ENCODE results near the gene NAT10. TPM values are rescaled to one million over a fixed set of nuclear protein-coding genes. Genes with fewer than 3 reads are reported as not detected.

Gene NAT10
- polyA plus RNA-seq, 1 of the 3 experiments (the other 2 are of a cell fraction), result 31.0 TPM

GRCh38 chr11:34134765-34135164 lies 29.3 kb downstream of the NAT10 start:
- WGBS (ENCODE audit: low lambda C conversion rate), result 96% methylated on average over 4 of the region's 5 CpGs
- no peak overlapping the region for H3K4me2 ChIP-seq
- H3K9ac ChIP-seq, result no peak overlapping the region
- H4K20me1 ChIP-seq (ENCODE audit: insufficient read depth), result no peaks in the 10 kb centered on the region
- H3K79me2 ChIP-seq (ENCODE audit: insufficient read depth), result no peaks in the 10 kb centered on the region
- no peak for DNase-seq
- CTCF ChIA-PET, result interaction anchor here (0.7 to 3.1 kb wide), 3 partner anchors 12 to 40 kb away, joined by 3 to 10 read pairs (median 3); no protein-coding TSS in a partner anchor
- POLR2A ChIA-PET, result no interaction called here
- H3K27me3 ChIP-seq (ENCODE audit: insufficient read depth), result no peaks in the 10 kb centered on the region
- H3F3A ChIP-seq (replicated peaks; ENCODE audit: insufficient read depth), result no peaks in the 10 kb centered on the region
- no peaks in the 10 kb centered on the region for H3K4me1 ChIP-seq (ENCODE audit: control insufficient read depth in 1 of 2, insufficient read depth in 2 of 2, low read depth in 1 of 2, low read length in 1 of 2)
- no peaks in the 10 kb centered on the region for H3K9me3 ChIP-seq
- H2AFZ ChIP-seq (ENCODE audit: low read depth), result no peak overlapping the region
- H3K36me3 ChIP-seq (replicated peaks in 1 of 2; ENCODE audit: control insufficient read depth in 1 of 2, insufficient read depth in 2 of 2, low read length in 1 of 2), result peaks cover 32 to 86% of the 10 kb centered on the region in 2 experiments
- TF ChIP-seq MAX (IDR thresholded peaks at IDR 0.05; ENCODE audit: low read depth), result no peak
- TF ChIP-seq FOSL2 (IDR thresholded peaks at IDR 0.05; ENCODE audit: borderline replicate concordance, low read depth), result no peak
- no peak for TF ChIP-seq MEF2A (IDR thresholded peaks at IDR 0.05; ENCODE audit: borderline replicate concordance, low read depth)
- no peak for TF ChIP-seq IRF3 (IDR thresholded peaks at IDR 0.05; ENCODE audit: low read depth, low read length)
- TF ChIP-seq TCF12 (IDR thresholded peaks at IDR 0.05), result no peak
- TF ChIP-seq SMC3 (IDR thresholded peaks at IDR 0.05; ENCODE audit: low read depth, low read length), result no peak
- no peak for TF ChIP-seq JUND (IDR thresholded peaks at IDR 0.05)
- no peak for TF ChIP-seq YY1 (IDR thresholded peaks at IDR 0.05; ENCODE audit: low read depth)
- no peak for TF ChIP-seq TEAD4 (IDR thresholded peaks at IDR 0.05; ENCODE audit: borderline replicate concordance, insufficient read depth)
- no peak for TF ChIP-seq RAD21 (IDR thresholded peaks at IDR 0.05; ENCODE audit: low read length)
- no peak for TF ChIP-seq FOXM1 (IDR thresholded peaks at IDR 0.05; ENCODE audit: low read depth)
- no peak for TF ChIP-seq CHD2 (IDR thresholded peaks at IDR 0.05; ENCODE audit: low read length, partially characterized antibody)
- TF ChIP-seq ELF1 (IDR thresholded peaks at IDR 0.05), result no peak
- no peak overlapping the region for H3K27ac ChIP-seq (ENCODE audit: low read depth in 2 of 2, low read length in 1 of 2)
- no peaks in the 10 kb centered on the region for H3K9me2 ChIP-seq
- H3K4me3 ChIP-seq (ENCODE audit: low read depth in 2 of 2, low read length in 1 of 2), result no peak overlapping the region

GRCh38 chr11:34135439-34135838 lies 30.0 kb downstream of the NAT10 start:
- H3K4me3 ChIP-seq (ENCODE audit: low read depth in 2 of 2, low read length in 1 of 2), result no peak overlapping the region
- H3K27me3 ChIP-seq (ENCODE audit: insufficient read depth), result no peaks in the 10 kb centered on the region
- ChIA-PET POLR2A (no interaction called here), CTCF (interaction anchor here (0.7 to 3.1 kb wide), 2 partner anchors 13 to 15 kb away, joined by 3 to 10 read pairs; no protein-coding TSS in a partner anchor)
- H3F3A ChIP-seq (replicated peaks; ENCODE audit: insufficient read depth), result no peaks in the 10 kb centered on the region
- no peak for TF ChIP-seq POLR2AphosphoS5 (IDR thresholded peaks at IDR 0.05; ENCODE audit: low read depth, low read length)
- no peak for TF ChIP-seq TCF12 (IDR thresholded peaks at IDR 0.05)
- no peak overlapping the region for H3K4me2 ChIP-seq
- H3K4me1 ChIP-seq (ENCODE audit: control insufficient read depth in 1 of 2, insufficient read depth in 2 of 2, low read depth in 1 of 2, low read length in 1 of 2), result no peaks in the 10 kb centered on the region
- WGBS (ENCODE audit: low lambda C conversion rate), result 98% methylated on average over 3 of the region's 3 CpGs
- no peak overlapping the region for H2AFZ ChIP-seq (ENCODE audit: low read depth)
- no peak for DNase-seq
- H4K20me1 ChIP-seq (ENCODE audit: insufficient read depth), result no peaks in the 10 kb centered on the region
- H3K9ac ChIP-seq, result no peak overlapping the region
- H3K27ac ChIP-seq (ENCODE audit: low read depth in 2 of 2, low read length in 1 of 2), result no peak overlapping the region
- peaks cover 25 to 86% of the 10 kb centered on the region in 2 experiments for H3K36me3 ChIP-seq (replicated peaks in 1 of 2; ENCODE audit: control insufficient read depth in 1 of 2, insufficient read depth in 2 of 2, low read length in 1 of 2)
- no peaks in the 10 kb centered on the region for H3K9me3 ChIP-seq
- no peaks in the 10 kb centered on the region for H3K79me2 ChIP-seq (ENCODE audit: insufficient read depth)
- H3K9me2 ChIP-seq, result no peaks in the 10 kb centered on the region

All from SK-N-SH (cell line).